CD4-positive, alpha-beta T cell treated with Interleukin-10 for 1 hour (primary cell): Measurements from ENCODE around the gene KSR1.
A peak's percentile ranks its signal among the peaks of the same experiment; 100 is the strongest.

Experiments
- DNase-seq: peaks from one replicate; pipeline ENCODE4 v3.0.0-alpha.2; 2020

Gene KSR1

DNA sequence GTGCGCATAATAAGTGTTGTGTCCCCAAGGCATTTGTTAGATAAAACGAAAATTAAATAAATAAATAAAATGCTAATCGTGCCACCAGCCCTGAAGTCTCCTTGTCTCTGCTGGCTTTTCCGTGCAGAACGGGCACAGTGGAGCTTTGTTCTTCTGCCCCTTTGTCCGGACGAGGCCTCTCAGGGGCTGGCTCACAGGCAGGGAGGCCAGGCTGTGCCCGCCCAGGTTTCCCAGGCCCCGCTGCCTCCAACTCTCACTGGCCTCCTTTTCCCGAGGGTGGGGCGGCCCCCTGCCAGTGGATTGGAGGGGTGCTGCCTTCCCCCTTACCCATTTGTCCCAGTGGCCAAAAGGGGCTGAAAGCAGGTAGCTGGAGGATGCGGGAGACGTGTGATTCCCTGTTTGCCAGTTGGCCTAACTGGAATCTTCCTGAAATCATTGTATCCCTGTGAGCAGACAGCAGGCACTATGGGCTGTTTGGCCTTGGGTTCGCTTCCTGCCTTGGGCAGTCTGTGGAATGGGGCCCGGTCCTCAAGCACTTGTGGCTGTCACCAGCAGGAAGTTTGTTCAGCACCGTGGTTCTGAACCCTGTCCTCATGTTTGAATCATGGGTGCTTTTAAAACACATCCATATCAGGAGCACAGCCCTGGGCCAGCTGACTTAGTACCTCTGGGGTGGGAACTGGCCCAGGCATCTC lies 64.4 kb downstream of the KSR1 start:
- no peak for DNase-seq

DNA sequence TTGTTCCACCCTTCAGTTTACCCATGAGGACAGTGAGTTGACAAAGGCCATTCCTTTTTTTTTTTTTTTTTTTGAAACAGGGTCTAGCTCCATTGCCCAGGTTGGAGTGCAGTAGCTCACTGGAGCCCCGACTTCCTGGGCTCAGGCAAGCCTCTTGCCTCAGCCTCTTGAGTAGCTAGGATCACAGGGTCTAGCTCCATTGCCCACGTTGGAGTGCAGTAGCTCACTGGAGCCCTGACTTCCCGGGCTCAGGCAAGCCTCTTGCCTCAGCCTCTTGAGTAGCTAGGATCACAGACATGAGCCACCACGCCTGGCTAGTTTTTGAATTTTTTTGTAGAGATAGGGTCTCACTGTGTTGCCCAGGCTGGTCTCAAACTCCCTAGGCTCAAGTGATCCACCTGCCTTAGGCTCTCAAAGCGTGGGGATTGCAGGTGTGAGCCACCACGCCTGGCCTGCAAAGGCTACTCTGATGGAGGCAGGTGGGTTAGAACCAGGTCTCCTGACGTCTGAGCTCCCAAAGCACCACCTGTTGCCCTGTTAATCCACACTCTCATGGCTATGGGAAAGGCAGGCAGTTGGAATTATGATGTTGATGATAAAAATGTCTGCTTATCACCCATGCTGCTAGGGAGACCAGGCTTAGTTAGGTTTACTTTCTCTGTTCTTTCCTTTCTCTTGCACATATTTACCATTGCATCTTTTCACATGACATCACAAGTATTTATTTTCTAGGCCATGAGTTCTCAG lies 65.2 kb downstream of the KSR1 start:
- no peak for DNase-seq

DNA sequence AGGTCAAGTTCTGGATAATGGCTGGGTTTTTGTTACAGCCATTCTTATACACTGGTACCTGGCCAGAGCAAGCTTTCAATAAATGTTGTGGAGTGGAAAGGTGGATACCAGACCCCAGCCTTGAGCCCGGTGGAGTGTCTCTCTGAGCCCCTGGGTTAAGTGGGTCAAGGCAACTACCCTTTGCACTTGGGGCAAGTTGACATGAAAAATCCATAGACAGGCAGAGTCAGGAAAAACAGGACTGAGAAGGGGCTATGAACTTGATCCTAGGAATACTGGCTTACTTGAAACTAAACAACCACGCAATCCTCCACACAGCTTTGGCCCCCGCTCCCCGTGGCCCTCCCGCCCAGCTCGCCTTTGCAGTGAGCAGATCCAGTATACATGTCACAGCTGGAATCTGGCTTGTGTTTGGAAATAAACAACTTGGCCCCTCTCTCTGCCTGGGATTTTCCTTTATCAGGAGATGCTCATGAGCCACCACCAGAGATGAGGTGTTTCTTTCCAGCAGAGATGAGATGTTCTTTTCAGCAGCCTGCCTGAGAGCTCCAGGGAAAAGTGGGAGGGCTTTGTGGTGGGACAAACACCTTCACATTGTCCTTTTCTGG lies 65.9 kb downstream of the KSR1 start:
- no peak for DNase-seq

DNA sequence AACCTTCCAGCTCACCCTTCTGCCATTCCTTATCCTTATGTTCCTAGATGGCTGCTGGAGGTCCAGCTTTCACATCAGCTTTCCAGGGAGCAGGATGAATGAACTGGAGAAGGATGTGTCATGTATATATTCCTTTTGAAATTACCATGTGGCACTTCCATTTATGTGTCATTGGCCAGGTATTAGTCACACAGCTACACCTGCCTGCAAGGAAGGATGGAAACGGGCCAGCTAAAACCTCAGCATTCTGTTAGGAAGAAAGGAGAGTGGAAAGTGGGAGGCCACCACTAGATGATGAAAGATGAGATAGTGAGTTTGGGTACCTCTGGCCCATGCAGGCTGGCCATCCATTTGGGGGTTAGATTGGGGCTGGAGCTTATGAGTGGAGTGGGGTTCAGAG lies 67.5 kb downstream of the KSR1 start:
- DNase-seq = no peak

DNA sequence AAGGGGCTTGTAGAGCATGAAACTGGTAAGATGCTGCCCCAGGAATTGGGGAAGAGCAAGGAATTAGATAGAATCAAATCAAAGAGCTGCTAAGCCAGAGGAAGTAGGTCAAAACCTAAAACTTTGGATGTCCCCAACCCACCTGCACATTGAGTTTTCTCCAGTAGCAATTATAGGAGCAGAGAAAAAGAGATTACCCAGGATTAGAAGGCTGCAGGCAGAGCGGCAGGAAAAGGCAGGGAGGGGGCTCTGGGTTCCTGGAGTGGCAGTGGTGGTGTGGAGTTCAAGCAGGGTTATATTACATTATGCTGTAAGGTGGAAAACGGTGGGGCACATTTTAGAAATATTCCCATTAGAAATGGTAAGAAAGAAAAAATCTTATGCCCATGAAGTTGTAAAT lies 68.3 kb downstream of the KSR1 start:
- DNase-seq = no peak

DNA sequence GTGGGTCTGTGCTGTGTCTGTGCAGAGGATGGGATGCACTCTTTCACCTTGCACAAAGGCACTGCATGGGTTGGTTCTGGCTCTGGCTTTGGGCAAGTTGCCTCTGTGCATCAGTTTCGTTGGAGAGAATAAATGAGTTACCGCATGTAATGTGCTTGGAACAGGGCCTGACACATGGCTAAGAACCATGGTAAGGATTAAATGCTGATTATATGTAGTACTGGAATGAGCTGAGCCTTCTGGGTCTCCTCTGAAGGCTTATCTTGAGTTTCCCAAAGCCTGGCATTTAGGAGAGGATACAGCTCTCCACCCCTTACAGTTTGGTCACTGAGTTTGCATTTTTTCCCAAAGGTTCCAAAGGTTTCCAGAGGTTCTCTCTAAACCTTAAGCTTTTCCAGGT lies 69.1 kb downstream of the KSR1 start:
- no peak for DNase-seq

DNA sequence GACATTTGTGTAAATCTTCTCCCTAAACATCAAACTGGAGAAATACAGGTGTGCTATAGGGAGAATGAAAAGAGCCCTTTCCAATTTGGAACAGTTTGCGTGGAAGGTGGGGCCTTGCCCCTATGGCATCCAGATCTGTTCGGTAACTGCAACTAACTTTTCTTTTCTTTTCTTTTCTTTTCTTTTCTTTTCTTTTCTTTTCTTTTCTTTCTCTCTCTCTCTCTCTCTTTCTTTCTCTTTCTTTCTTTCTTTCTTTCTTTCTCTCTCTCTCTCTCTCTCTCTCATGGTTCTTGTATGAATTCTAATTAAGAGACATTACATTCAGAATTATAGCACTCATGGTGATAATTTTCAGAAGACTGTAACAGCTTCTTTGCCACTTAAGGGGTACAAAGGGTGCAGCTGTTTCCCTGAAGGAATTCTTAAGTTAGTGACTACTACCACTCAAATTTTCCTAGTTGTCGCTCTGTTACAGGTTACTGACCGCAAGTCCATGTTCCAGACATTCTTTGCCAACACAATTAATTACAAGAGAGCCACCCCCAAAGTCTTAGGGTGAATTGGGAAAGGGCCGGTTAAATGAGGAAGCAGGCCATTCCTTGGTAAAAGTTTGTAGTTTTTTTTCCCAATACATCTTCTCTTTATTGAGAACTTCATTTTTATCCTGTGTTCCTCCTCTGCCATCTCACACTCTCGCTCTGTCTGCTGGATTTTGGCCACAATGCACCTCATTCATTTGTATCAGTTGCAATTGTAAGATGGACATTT lies 69.8 kb downstream of the KSR1 start:
- no peak for DNase-seq

DNA sequence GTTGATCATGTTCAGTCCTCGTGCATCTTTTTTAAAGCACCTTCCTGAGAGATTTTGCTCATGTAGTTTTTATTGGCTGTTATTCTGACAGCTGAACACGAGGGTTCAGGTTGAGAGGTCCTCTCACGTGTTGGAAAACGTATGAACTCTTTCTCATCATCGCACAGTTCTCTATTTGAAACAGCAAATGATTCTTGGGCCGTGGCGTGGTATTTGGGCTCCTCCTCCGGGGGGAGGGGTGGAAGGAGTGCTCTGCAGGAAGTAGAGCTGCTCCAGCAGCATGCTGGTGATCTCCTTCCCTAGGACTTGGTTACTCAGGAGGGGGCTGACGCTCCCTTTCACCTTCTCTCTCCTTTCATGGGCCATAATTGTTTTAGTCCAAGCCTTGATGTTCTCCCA lies 70.4 kb downstream of the KSR1 start:
- DNase-seq = peak; percentile 25

DNA sequence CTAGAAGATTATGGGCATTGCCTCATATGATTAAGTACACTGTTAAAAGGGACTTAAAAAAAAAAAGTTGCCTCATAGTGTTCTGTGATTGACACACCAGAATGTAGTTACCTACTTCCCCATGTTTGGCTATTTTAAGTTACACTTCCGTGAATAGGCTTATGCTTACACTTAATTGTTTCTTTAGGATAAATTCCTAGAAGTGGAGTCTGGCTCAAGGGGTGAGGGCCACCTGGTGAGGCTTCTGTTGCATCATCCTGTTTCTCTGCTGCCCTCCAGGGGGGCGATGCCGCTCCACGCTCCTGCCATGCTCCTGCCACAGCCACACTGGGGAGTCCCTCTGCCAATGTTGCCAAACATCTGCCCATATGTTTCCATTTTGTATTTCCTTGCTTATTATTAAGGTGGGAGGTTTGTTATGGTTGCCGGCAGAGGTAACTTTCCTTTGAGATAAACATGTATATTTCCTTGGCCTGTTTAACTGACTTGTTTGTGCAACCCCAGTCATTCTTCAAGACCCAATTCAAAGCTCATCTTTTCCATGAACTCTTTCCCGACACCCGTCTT lies 73.1 kb downstream of the KSR1 start:
- peak; percentile 19 for DNase-seq

DNA sequence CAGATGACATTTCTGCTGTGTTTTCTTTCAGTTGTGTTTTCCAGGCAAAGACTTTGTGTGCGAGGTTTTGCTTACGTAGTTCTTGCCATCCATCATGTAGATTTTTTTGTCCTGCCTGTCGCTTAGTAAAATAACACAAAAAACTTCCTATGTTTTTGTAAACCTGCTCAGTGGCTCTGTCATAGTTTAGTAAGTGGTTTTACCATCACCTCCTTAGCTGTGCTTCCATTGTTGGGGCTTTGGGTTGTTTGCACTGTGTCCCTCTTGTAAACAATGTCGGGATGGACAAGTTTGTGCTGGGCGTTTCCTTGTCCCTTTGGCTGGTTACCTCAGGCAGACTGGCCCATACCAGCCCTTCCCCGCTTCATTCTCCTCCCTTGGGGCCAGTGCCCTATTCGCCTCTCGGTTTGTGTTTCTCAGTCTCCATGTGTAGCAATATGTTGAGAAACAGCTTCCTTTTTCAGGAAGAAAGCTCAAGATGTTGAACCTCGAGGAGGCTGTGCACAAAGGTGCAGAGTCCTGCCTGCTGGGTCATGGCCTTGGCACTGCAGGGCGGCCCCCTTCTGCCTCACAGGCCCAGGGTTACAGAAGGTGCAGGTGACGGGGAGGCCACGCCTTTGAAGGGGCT lies 74.6 kb downstream of the KSR1 start:
- peak; percentile 14 for DNase-seq

DNA sequence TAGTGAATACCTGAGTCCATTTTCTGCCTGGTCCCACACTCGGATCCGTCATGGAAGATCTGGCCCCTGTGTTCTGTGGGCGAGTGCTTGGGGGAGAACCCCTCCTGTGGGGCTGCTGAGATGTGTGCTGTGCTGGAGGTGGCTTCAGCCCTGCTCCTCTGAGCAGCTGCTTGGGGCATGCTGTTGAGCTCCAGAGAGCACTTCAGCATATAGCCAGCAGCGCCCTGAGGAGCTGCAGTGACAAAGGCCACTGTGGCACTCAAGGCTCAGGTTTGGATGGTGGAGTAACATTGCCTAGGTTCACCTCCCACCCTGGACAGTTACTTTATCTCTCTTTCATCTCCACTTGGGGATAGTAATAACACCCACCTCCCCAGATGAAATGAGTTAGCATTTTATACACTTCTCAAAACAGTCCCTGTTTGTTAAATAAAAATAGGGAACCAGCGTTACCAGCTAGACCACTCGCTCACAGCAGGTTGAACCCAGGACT lies 75.3 kb downstream of the KSR1 start:
- no peak for DNase-seq

DNA sequence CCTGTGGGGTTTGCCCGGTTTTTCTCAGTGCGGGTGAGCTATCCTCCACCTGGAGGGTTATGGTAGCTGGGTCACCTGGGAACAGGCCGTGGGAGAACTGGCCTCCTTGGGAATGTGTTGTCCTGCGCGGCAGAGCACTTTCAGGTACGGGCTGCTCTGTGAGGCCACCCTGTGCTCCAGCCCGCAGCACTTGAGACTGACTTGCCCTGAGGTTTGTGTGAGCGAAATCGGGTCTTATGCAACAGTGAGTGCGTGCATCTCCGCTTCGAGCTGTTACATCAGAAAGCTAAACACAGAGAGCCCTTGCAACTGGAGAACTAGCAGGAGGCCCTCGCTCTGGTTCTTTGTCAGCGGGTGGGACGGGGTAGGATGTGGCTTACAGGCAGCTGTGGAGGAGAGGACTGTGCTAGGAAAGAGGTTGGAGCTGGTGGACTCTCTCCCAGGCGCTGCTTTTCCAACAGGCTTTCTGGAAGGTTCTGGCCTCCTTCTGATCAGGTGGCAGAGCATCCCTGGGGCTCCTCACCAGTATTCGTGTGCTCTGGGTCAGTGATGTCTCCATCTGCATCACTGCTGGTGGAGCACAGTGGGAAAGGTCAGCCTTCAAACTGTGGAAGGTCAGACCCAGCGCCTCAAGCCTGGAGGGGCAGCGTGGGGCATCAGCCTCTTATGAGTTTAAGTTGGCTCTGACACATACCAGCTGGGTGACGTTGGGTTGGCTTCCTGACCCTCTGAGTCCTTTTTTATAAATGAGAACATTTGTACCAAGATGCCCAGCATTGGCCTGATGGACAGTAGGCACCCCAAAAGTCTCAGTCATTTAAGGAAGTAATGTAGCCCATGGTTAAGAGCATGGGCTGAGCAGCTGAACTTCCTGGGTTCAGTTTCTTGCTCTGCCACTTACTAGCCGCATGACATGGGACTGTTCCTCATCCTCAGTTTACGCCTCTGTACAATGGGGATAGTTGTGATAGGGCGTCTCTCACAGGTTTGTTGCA lies 76.3 kb downstream of the KSR1 start:
- DNase-seq = peak; percentile 20

DNA sequence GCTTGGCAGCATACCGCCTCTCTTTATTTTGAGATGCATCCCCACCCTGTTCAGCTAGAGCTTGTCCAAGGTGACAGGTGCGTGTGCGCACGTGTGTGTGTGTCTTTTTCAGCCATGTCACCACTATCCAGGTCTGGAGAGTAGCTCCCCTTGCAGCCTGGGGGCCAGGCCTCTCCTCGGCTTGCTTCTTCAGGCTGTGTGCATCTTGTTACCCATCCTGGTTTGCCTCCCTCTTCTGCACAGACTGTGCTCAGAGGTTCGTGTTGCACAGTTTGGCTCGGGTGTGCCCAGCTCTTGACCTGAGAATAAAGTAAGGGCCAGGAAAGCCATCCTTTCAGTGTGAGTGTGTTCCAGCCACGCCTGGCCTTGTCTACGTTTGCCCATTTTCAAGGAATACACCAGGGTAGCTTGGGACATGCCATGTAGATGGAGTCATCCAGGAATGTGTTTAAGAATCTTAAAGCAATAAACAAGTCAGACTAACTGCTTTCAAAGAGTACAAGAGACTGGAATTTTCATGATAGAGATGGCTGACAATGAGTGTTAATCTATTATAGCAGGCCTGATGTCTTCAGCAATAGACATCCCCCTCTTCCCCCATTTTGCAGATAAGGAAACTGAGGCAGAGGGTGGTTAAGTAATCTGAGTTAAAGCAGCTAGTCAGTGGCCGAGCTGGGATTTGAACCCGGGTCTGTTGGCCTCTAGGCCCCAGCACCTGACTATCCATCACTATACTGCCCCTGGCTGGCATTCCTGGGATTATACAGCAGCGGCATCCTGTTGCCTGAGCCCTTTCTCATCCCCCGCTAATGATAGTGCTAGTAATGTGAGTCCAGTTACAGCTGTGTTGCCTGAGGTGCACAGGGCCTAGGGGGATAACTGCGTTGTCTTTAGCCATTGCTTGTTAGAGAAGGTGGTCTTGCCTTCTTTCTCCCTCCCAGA lies 77.9 kb downstream of the KSR1 start:
- DNase-seq = no peak

DNA sequence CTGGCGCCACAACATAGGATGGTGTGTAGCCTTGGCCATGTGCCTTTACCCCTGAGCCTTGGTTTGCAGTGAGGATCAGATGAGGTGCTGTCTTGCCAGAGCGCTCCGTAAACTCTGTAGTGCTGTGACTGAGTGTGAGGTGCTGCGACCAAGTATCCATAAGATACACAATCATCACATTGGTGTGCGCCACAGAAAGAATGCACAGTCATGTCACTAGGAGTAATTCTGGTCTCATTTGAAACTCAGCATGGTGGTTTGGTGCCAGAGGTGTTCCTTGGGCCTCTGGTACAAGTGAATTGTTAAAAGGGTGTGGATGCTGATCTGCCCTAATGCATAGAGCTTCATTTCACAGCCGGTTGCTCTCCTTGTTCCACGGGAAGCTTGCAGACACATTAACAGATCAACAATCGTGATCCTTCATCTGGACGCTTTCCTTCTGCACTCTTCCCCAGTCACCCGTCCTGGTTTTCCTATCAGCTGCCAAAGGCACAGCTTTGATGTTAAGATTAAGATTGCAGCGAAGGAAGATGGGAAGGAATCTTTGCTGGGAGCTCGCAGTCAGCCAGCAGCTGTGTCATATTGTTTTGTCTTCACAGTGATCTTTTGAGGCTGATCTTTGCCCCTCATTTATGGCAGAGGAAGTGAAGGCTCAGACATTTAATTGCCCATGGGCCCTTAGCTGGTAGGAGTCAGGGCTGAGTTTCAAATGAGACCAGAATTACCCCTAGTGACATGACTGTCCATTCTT lies 79.1 kb downstream of the KSR1 start:
- DNase-seq = no peak

DNA sequence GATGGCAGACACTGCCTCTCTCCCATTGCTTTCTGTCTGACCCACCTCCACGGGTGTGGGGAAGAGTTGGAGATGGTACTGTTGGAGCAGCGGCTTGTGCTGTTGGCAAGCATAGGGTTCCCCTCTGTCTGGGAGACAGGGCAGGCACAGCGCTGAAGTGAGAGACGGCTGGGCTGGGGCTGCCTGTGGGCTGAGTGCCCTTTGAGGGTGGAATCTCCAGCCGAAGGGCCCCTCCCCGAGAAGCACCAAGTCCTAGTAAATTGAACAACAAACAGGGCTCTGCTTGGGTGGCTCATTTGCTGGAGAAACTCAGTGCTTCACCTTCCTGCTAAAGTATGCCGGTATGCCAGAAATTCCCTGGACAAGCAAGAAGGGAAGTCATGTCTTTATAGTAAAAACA lies 79.7 kb downstream of the KSR1 start:
- no peak for DNase-seq

DNA sequence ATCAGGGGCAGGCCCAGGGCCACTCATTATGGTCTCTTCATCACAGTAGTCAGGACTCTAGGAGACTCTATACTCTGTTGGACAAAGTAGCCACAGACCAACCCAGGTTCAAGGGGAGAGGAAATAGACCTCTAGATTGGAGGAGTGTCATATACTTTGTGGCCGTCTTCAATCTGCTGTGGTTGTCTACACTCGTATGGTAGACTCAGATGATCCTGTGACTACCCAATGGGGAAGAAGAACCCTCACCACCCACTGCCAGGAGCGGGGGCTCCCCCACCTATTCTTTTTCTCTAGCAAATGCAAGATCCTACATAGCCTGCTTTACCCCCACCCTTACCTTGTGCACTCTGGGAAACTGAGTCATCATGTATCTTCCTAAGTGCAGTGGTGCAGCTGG lies 80.5 kb downstream of the KSR1 start:
- no peak for DNase-seq

DNA sequence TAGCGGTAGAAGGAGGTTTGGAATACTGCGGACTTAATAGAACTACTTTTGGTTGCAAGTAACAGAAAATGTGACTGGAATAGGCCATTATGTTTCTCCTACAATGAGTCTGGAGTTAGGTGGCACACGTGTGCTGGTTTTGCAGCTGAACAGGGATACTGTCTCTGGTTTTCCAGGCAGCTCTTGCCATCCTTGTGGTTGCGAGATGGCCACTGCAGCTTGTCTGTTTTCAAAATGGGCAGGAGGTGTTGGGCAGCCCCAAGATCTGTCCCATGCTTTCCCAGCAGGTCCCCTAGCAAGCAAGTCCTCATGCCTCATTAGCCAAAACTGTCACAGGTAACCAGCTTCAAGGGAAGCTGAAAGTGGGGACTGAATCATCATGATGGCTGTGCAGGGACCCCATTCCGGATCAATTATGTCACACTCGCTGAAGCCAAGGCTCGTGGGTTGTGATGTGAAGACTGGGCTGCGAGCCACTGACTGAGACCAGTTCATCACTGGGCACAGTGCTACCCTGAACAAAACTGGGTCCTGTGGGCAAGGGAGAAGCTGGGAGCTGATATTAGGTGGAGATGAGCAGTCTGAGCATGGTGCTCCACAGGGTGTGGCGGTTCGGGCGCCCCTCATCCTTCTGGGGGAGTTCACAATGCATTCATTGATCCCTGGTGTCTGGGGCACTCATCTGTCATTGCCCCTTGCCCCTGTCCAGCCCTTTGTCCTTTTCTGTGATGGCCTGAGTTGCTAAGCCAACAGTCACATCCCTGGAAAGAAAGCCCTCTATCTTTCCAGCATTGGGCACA lies 82.1 kb downstream of the KSR1 start:
- DNase-seq = no peak

DNA sequence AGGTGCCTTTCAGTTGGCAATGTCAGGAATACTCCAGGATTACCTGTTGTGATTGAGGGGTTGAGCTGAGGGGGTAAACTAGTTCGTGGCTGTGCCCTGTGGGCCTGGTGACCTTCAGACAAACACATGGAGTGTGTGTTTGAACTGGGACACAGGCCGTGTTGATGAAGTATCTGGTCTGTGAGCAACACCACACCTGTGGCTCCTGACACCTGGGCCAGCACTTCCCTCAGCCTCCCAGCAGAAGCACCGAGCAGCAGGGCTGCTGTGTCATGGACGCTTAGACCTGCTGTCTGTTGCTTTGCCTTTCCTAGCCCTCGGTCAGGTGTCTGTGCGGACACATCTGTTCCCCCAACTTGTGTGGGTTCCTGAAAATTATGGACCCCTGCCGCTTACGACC lies 82.9 kb downstream of the KSR1 start:
- DNase-seq = no peak
